Nephron progenitor cell (in vitro differentiated cells): Measurements from ENCODE around the gene FGA.

ENCODE experiments used
- DNase-seq: peaks from one replicate; pipeline ENCODE4 v3.0.0; 2021
- H3K27ac Mint-ChIP-seq: 2 replicates; pipeline ENCODE4 v1.8.0; 2021; ENCODE audit warnings: mild to moderate bottlenecking, moderate library complexity, mixed read lengths
- H3K27me3 Mint-ChIP-seq: 2 replicates; pipeline ENCODE4 v1.8.0; 2021; ENCODE audit warnings: mild to moderate bottlenecking, low read depth, mixed read lengths; ENCODE audit not compliant: poor library complexity
- H3K36me3 Mint-ChIP-seq: 2 replicates; pipeline ENCODE4 v1.8.0; 2021; ENCODE audit warnings: low read depth, mixed read lengths
- H3K4me1 Mint-ChIP-seq: 2 replicates; pipeline ENCODE4 v1.8.0; 2021; ENCODE audit warnings: mixed read lengths
- H3K4me3 Mint-ChIP-seq: 2 replicates; pipeline ENCODE4 v1.8.0; 2021; ENCODE audit warnings: mild to moderate bottlenecking, moderate library complexity, mixed read lengths
- H3K9me3 Mint-ChIP-seq: 2 replicates; pipeline ENCODE4 v1.8.0; 2021; ENCODE audit warnings: mild to moderate bottlenecking, moderate library complexity, mixed read lengths
- TF ChIP-seq, protein P1 (sequence below): fragments of 200-600 bp; sonication (generic); IDR thresholded peaks from 2 replicates; pipeline ENCODE4 v1.5.0; 2021; ENCODE audit warnings: antibody characterized with exemption

The FGA gene

DNA sequence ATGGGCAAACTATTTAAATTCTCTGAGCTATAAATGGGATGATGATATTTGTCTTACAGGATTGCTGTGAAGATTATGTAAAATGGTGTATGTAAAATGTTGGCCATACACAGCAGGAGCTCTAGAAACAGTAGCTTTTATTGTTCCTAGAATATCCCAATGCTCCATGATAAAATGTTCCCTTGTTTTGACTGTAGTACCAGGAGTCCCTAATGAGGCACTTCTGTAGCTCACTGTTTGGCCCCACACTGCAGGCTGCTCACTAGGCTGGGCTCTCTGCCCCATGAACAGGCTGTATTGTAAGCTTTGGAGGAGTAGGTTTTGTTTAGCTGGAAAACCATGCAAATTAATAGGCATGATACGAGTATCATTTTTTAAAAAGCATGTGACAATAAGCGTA lies 3.3 kb upstream of the FGA start:
- Mint-ChIP-seq H3K27ac (no peak overlapping the region), H3K4me1 (peaks cover 19% of the 10 kb centered on the region), H3K27me3 (peaks cover 8% of the 10 kb centered on the region), H3K4me3 (no peak overlapping the region), H3K9me3 (no peaks in the 10 kb centered on the region), H3K36me3 (no peaks in the 10 kb centered on the region)
- TF ChIP-seq, protein P1, sequence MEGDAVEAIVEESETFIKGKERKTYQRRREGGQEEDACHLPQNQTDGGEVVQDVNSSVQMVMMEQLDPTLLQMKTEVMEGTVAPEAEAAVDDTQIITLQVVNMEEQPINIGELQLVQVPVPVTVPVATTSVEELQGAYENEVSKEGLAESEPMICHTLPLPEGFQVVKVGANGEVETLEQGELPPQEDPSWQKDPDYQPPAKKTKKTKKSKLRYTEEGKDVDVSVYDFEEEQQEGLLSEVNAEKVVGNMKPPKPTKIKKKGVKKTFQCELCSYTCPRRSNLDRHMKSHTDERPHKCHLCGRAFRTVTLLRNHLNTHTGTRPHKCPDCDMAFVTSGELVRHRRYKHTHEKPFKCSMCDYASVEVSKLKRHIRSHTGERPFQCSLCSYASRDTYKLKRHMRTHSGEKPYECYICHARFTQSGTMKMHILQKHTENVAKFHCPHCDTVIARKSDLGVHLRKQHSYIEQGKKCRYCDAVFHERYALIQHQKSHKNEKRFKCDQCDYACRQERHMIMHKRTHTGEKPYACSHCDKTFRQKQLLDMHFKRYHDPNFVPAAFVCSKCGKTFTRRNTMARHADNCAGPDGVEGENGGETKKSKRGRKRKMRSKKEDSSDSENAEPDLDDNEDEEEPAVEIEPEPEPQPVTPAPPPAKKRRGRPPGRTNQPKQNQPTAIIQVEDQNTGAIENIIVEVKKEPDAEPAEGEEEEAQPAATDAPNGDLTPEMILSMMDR, result no peak
- no peak for DNase-seq

DNA sequence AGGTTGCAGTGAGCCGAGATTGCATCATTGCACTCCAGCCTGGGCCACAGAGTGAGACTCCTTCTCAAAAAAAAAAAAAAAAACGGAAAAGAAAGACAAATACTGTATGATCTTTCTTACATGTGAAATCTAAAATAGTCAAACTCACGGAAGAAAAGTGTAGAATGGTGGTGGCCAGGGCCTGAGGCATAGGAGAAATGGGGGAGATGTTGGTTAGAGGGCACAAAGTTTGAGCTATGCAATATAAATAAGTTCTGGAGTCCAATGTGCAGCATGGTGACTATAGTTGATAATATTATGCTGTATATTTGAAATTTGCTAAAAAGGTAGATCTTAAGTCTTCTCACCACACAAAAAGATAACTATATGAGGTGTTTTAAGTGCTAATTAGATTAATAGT lies 1.3 kb upstream of the FGA start:
- Mint-ChIP-seq H3K4me3 (no peak overlapping the region), H3K27ac (no peak overlapping the region), H3K4me1 (peaks cover 21% of the 10 kb centered on the region), H3K27me3 (peaks cover 4% of the 10 kb centered on the region), H3K9me3 (no peaks in the 10 kb centered on the region), H3K36me3 (no peaks in the 10 kb centered on the region)
- DNase-seq, result no peak
- TF ChIP-seq, protein P1, result no peak

DNA sequence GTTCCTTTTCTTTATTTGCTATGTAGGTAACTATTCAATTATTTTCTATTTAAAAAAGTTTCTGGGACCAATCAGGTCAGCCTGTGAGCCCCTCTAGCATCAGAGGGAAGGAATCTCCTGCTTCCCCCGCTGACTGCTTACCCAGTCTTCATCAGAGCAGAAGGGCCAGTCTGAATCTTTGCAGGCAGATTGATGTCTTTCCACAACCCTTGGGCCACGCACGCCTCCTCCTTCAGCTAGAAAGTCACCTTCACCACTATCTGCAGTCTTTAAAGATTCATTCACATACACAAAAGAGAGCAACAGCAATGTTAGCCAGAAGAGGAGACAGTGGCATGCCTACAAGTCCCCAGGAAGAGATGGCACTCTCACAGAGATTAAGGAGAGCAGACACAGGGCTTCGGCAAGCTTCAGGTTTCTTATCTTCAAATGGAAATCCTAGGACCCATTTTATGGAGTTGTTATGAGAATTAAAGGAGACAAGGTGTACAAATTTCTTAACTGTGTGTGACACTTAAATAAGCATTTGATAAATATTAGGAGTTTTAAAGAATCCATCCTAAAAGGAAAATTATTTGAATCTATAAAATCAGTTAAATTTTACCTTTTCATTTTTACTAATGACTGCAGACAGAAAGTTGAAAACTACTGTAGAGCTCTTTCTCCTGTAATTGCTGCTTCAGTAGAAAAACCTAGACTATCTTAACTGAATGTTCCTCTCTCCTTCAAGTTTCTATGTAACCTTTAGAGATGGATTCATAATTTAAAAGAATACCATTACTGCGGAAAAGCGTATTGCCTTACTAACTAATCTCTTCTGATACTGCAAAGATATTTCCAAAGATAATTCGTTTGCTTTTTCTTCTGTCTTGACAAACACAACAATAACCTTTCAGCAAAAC lies 995 bp downstream of the FGA start:
- peak overlapping the region; percentile 66 for H3K27ac Mint-ChIP-seq

DNA sequence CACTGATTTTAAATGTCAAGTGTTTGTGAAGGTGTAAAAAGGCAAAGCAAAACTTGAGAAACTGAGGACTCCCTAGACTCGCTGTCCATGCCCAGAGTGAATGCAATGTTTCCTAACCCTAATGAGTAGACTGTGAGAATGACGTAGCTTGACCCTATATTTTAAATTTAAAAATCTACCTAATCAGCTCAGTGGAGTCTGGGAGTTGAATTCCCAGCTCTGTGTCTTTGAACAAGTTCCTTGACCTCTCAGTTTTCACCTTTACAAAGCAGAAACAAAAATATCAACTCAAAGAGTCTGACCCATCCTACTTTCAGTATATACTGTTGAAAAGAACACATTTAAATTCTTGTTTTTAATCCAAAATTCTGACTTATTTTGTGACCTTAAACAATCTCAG lies 2.3 kb downstream of the FGA start:
- TF ChIP-seq, protein P1, result no peak
- H3K27ac Mint-ChIP-seq, result no peak overlapping the region
- no peaks in the 10 kb centered on the region for H3K9me3 Mint-ChIP-seq
- H3K4me1 Mint-ChIP-seq, result peaks cover 21% of the 10 kb centered on the region
- peaks cover 4% of the 10 kb centered on the region for H3K27me3 Mint-ChIP-seq
- DNase-seq, result no peak
- H3K4me3 Mint-ChIP-seq, result no peak overlapping the region
- H3K36me3 Mint-ChIP-seq, result no peaks in the 10 kb centered on the region

More for the DNA sequence above, 995 bp downstream of the FGA start:
- H3K27me3 Mint-ChIP-seq, result peaks cover 4% of the 10 kb centered on the region
- TF ChIP-seq, protein P1, result no peak
- H3K4me1 Mint-ChIP-seq, result peaks cover 21% of the 10 kb centered on the region
- H3K9me3 Mint-ChIP-seq, result no peaks in the 10 kb centered on the region
- H3K36me3 Mint-ChIP-seq, result no peaks in the 10 kb centered on the region
- no peak overlapping the region for H3K4me3 Mint-ChIP-seq
- peak; percentile 5 for DNase-seq

DNA sequence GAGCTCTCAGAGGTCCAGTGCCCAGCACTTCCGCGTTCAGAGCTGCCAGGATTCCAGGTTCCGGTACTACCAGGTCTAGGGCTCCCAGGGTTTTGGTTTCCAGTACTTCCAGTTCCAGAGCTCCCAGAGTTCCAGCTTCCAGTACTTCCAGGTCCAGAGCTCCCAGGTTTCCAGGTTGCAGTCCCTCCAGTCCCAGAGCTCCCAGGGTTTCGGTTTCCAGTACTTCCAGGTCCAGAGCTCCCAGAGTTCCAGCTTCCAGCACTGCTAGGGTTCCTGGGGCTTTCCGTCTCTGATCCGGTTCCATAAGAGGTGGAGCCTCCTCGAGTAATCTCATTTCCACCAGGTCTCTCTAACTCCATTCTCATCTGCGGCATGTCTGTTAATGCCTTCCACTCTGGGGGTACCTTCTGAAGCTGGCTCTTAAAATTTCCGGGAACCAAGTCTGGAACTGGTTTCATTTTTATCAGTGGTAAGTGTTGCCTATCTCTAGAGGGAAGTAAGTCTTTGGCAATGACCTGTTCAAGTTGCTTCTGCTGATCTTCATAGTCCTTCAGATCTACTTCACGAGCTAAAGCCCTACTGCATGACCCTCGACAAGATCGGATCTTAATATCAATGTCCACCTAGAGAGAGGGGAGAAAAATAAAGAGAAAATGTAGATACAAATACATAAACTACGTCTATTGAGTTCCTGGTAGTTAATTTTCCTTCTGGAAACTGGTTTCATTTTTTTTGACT lies 4.1 kb downstream of the FGA start:
- Mint-ChIP-seq H3K36me3 (no peaks in the 10 kb centered on the region), H3K4me3 (no peak overlapping the region), H3K9me3 (no peaks in the 10 kb centered on the region), H3K27me3 (peaks cover 4% of the 10 kb centered on the region), H3K4me1 (peaks cover 21% of the 10 kb centered on the region), H3K27ac (no peak overlapping the region)
- TF ChIP-seq, protein P1, result no peak
- DNase-seq, result no peak
